Activated CD4-positive, alpha-beta T cell treated with anti-CD3 and anti-CD28 coated beads, Interleukin-2, amount 10 ng/mL, durations not matched to agents 24 days and 14 days (primary cell): ENCODE measurements around the gene MSI2. TPM values are rescaled to one million over a fixed set of nuclear protein-coding genes. Genes with fewer than 3 reads are reported as not detected.

ENCODE experiments used
- DNase-seq: peaks from one replicate; pipeline ENCODE4 v3.0.0; 2022
- H3K27ac Mint-ChIP-seq: one replicate; pipeline ENCODE4 v1.8.0; 2022; ENCODE audit warnings: mild to moderate bottlenecking, mixed read lengths
- H3K27me3 Mint-ChIP-seq: one replicate; pipeline ENCODE4 v1.8.0; 2022; ENCODE audit warnings: mixed read lengths
- H3K36me3 Mint-ChIP-seq: one replicate; pipeline ENCODE4 v1.8.0; 2022; ENCODE audit warnings: low read depth, mild to moderate bottlenecking, mixed read lengths
- H3K4me1 Mint-ChIP-seq: one replicate; pipeline ENCODE4 v1.8.0; 2021; ENCODE audit warnings: mixed read lengths
- H3K4me3 Mint-ChIP-seq: one replicate; pipeline ENCODE4 v1.8.0; 2022; ENCODE audit warnings: mild to moderate bottlenecking, moderate library complexity, mixed read lengths
- H3K9me3 Mint-ChIP-seq: one replicate; pipeline ENCODE4 v1.8.0; 2021; ENCODE audit warnings: mixed read lengths
- intact Hi-C: fragments of 100-400 bp; cut with micrococcal nuclease; formaldehyde crosslinking; loops from one replicate; pipeline ENCODE4 v1.15.1; 2023
- total RNA-seq: library from RNA; stranded (reverse); gene quantifications from 2 replicates; pipeline ENCODE4 v1.2.3, GENCODE V29; 2022

MSI2 gene
- total RNA-seq, 1 donor from 2014 or later: 172 TPM

DNA sequence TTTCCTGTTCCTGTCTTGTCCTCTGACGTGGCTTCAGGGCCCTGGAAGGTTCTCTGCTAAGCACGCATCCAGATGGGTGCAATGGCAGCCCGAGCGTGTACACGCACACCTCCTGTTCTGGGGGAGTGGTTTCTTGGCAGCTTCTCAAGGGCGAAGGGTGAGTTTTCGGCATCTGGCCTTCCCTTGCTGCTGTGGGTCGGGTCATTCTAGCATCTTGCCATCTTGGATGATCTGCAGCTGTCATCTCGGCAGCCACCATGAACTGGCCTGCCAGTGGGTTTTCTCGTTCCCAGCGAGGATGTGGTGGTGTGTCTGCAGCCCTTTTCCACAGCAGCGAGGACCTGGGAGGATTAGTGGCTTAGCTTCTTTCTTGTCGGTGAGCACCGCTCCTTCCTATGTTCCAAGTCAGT is 10.6 kb downstream of the MSI2 start:
- no peak for DNase-seq
- H3K4me3 Mint-ChIP-seq: no peak overlapping the region

DNA sequence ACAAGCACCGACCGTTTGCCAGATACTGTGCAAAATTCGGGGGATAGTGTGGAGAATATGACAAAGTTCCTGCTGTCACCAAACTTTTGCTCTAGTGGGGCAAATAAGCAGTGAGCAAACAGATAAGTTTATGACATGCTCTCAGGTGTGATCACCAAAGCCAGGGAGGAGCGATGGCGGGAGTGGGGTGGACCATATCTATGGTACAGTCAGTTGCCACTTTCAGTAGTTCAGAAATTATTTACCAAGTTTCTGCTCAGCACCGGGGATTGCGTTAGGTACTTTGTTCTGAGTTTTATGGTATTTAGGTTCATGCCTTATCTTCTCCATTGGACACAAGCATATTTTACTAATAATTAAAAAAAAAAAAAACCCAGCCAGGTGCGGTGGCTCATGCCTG is 11.9 kb downstream of the MSI2 start:
- Mint-ChIP-seq H3K27me3 (no peaks in the 10 kb centered on the region), H3K27ac (no peak overlapping the region), H3K36me3 (peaks cover 85% of the 10 kb centered on the region), H3K4me1 (peaks cover 54% of the 10 kb centered on the region), H3K9me3 (no peaks in the 10 kb centered on the region), H3K4me3 (no peak overlapping the region)
- DNase-seq: no peak
- intact Hi-C loops: no loop called here

More for the DNA sequence above, 10.6 kb downstream of the MSI2 start:
- H3K27ac Mint-ChIP-seq: no peak overlapping the region
- no peaks in the 10 kb centered on the region for H3K27me3 Mint-ChIP-seq
- intact Hi-C loops: no loop called here
- peaks cover 60% of the 10 kb centered on the region for H3K4me1 Mint-ChIP-seq
- peaks cover 87% of the 10 kb centered on the region for H3K36me3 Mint-ChIP-seq
- H3K9me3 Mint-ChIP-seq: no peaks in the 10 kb centered on the region

DNA sequence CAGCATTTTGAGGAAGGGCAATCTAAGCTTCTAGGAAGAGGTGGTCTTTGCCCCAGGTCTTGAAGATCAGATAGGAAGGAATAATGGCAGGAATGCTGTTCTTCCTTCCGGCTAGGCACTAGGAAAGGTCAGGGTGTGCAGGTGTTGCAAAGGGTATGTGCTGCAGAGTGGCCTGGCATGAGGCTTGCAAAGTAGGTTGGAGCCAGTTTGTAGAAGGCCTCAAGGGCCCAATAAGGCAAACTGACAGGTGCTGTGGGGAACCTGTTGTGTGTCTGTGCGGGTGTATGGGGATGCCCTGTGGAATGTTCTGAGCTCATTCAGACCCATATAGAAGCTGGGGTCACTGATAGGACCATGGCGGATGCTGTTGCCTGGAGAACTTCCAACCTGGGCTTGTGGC is 12.7 kb downstream of the MSI2 start:
- intact Hi-C loops: no loop called here
- Mint-ChIP-seq H3K4me1 (peaks cover 49% of the 10 kb centered on the region), H3K9me3 (no peaks in the 10 kb centered on the region), H3K27ac (no peak overlapping the region), H3K36me3 (peaks cover 82% of the 10 kb centered on the region), H3K4me3 (no peak overlapping the region), H3K27me3 (no peaks in the 10 kb centered on the region)
- DNase-seq: no peak

DNA sequence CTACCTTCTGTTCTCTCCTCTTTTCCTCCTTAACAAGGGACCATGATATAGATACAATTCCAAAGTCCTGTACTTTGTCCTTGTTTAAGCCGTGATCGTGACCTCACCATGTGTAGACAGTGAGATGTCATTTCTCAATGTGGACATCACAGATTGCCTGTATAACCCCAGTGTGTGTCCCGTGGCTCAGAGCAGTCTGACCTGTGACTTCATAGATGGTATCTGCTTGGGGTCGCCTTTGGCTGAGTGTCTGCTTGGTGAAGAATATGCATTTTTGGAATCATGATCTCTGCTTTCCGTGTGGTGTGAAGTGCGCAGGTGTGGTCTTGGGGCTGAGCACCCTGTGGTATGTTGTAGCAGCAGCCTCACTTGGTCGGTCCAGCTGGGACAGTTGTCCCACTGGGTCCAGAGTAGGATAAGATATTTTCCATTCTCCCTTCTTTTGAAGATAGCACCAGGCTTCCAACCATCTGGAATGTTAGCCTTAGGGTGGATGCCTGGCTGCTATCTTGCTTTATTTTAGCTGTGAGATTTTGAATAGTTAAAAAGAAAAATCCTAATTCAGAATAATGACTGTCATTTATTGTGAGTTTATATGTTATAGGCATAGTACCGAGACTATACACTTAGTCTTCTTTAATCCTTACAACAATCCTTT is 13.4 kb downstream of the MSI2 start:
- no peaks in the 10 kb centered on the region for H3K9me3 Mint-ChIP-seq
- no peaks in the 10 kb centered on the region for H3K27me3 Mint-ChIP-seq
- intact Hi-C loops: no loop called here
- peaks cover 55% of the 10 kb centered on the region for H3K4me1 Mint-ChIP-seq
- DNase-seq: no peak
- peaks cover 82% of the 10 kb centered on the region for H3K36me3 Mint-ChIP-seq
- H3K4me3 Mint-ChIP-seq: no peak overlapping the region
- no peak overlapping the region for H3K27ac Mint-ChIP-seq

DNA sequence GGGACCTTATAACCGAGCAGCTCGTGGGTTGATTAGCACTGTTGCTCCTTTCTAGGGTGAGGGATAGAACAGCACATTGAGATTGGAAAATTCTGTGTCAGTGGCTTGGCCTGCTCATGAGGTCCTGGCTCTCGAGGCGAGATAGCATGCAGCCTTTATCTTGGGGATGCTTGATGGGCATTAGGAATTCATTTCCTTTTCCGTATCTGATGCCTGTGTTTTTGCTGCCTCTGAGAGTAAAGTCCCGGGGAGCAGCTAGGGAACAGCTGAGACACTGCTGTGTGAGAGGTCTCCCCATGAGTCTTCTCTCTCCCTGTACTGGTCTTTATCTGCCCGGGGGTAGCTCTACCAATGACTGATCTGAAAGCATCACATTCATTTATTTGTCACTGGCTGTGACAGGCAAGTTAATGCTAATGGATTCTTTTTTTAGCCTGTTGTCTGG is 14.5 kb downstream of the MSI2 start:
- no peak overlapping the region for H3K4me3 Mint-ChIP-seq
- DNase-seq: no peak
- H3K4me1 Mint-ChIP-seq: peaks cover 59% of the 10 kb centered on the region
- peaks cover 79% of the 10 kb centered on the region for H3K36me3 Mint-ChIP-seq
- intact Hi-C loops: no loop called here
- H3K27me3 Mint-ChIP-seq: no peaks in the 10 kb centered on the region
- H3K27ac Mint-ChIP-seq: no peak overlapping the region
- H3K9me3 Mint-ChIP-seq: no peaks in the 10 kb centered on the region

DNA sequence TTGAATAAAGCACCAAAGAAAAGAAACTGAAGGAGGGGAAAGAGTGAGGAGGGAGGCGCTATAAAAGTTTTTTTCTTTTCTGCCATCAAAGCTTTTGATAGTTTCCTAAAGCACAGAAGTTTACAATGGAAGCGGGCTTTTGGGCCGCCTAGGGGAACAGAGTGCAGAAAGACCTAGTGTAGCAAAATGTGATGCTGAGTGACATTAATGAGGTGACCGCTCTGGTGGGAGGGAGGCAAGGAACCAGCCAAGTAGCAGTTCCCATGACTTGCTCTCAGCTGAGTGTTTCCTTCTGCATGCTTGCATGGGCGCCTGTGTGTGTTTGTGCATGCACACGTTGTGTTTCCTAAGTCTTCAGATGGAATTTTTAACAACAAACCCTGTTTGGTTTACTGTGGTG is 15.5 kb downstream of the MSI2 start:
- Mint-ChIP-seq H3K27me3 (no peaks in the 10 kb centered on the region), H3K27ac (no peak overlapping the region), H3K36me3 (peaks cover 78% of the 10 kb centered on the region), H3K9me3 (no peaks in the 10 kb centered on the region), H3K4me3 (no peak overlapping the region), H3K4me1 (peaks cover 65% of the 10 kb centered on the region)
- intact Hi-C loops: no loop called here
- no peak for DNase-seq

- H3K4me1 Mint-ChIP-seq: peaks cover 72% of the 10 kb centered on the region
- H3K27me3 Mint-ChIP-seq: no peaks in the 10 kb centered on the region
- no peak overlapping the region for H3K4me3 Mint-ChIP-seq
- peaks cover 77% of the 10 kb centered on the region for H3K36me3 Mint-ChIP-seq
- no peak overlapping the region for H3K27ac Mint-ChIP-seq
- intact Hi-C loops: no loop called here
- no peak for DNase-seq
- no peaks in the 10 kb centered on the region for H3K9me3 Mint-ChIP-seq
Observed at GRCh38 chr17:57273490-57273889, 17.2 kb downstream of the MSI2 start.

DNA sequence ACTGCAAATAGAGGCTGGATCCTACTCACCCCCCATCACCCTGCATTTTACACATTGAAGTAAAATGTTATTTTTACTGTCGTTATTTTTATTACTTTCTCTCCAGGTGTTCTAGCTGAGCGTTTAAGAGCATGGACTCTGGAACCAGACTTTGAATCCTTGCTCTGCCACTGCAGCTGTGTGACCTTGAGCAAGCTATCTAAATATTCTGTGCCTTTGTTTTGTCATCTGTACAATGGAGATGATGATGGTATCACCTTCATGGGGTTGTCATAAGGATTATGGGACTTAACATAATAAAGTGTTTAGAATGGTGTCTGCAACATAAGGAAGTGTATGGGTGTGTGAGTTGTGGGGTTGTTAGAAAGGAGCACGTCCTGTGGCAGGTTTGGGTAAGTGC is 17.8 kb downstream of the MSI2 start:
- no peaks in the 10 kb centered on the region for H3K9me3 Mint-ChIP-seq
- peaks cover 78% of the 10 kb centered on the region for H3K36me3 Mint-ChIP-seq

DNA sequence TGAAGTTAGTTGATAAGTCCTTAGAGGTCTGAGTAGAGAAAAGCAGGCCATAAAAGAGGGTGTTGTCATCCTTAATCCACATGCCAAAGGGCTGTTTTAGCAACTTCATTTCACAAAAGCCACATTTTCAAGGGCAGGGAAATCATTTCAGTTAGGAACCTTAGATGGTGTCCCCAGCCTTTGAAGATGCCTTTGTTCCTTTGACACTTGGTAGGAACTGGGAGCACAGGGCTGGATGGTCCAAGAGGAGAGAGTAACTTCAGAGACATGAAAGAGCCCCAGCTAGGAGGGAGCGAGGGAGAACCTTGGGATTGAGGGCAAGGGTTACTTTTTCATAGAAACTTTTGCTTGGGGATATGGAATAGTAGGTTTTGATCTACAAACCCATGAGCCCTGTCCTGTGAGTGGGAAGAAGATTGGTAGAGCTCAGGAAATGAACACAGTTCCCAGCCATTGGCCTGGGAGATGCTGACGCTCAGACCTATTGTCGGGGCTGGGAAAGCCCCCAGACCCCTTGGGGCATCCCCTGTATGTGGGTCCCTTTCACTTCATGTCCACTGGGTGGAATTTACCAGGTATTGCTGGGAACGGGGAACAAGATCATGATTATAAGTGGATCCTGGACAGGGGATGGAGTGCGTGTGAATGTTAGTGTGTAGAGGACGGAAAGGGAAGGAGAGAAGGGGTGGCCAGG is 18.9 kb downstream of the MSI2 start:
- H3K36me3 Mint-ChIP-seq: peaks cover 79% of the 10 kb centered on the region
- H3K4me1 Mint-ChIP-seq: peaks cover 74% of the 10 kb centered on the region
- no peaks in the 10 kb centered on the region for H3K27me3 Mint-ChIP-seq

More for the DNA sequence above, 17.8 kb downstream of the MSI2 start:
- intact Hi-C loops: no loop called here
- Mint-ChIP-seq H3K4me1 (peaks cover 73% of the 10 kb centered on the region), H3K4me3 (no peak overlapping the region), H3K27ac (no peak overlapping the region), H3K27me3 (no peaks in the 10 kb centered on the region)
- no peak for DNase-seq

GRCh38 chr17:57276621-57277020 is 20.3 kb downstream of the MSI2 start:
- Mint-ChIP-seq H3K27ac (peak overlapping the region; percentile 61), H3K9me3 (no peaks in the 10 kb centered on the region), H3K4me3 (peak overlapping the region; percentile 38), H3K36me3 (peaks cover 76% of the 10 kb centered on the region), H3K27me3 (no peaks in the 10 kb centered on the region), H3K4me1 (peaks cover 74% of the 10 kb centered on the region)
- intact Hi-C loops: no loop called here
- DNase-seq: no peak

More for the DNA sequence above, 18.9 kb downstream of the MSI2 start:
- Mint-ChIP-seq H3K27ac (peak overlapping the region; percentile 37), H3K9me3 (no peaks in the 10 kb centered on the region), H3K4me3 (no peak overlapping the region)
- intact Hi-C loops: no loop called here
- DNase-seq: no peak

GRCh38 chr17:57277923-57278604 is 21.7 kb downstream of the MSI2 start:
- peak overlapping the region; percentile 72 for H3K27ac Mint-ChIP-seq
- peak; percentile 68 for DNase-seq
- no peaks in the 10 kb centered on the region for H3K9me3 Mint-ChIP-seq
- no peaks in the 10 kb centered on the region for H3K27me3 Mint-ChIP-seq
- peaks cover 72% of the 10 kb centered on the region for H3K36me3 Mint-ChIP-seq
- H3K4me3 Mint-ChIP-seq: peak overlapping the region; percentile 29
- peaks cover 78% of the 10 kb centered on the region for H3K4me1 Mint-ChIP-seq
- intact Hi-C loops: no loop called here

GRCh38 chr17:57278740-57279387 is 22.5 kb downstream of the MSI2 start:
- H3K9me3 Mint-ChIP-seq: no peaks in the 10 kb centered on the region
- intact Hi-C loops: no loop called here
- peaks cover 73% of the 10 kb centered on the region for H3K36me3 Mint-ChIP-seq
- no peak overlapping the region for H3K4me3 Mint-ChIP-seq
- DNase-seq: no peak
- peaks cover 84% of the 10 kb centered on the region for H3K4me1 Mint-ChIP-seq
- H3K27ac Mint-ChIP-seq: no peak overlapping the region
- H3K27me3 Mint-ChIP-seq: no peaks in the 10 kb centered on the region

DNA sequence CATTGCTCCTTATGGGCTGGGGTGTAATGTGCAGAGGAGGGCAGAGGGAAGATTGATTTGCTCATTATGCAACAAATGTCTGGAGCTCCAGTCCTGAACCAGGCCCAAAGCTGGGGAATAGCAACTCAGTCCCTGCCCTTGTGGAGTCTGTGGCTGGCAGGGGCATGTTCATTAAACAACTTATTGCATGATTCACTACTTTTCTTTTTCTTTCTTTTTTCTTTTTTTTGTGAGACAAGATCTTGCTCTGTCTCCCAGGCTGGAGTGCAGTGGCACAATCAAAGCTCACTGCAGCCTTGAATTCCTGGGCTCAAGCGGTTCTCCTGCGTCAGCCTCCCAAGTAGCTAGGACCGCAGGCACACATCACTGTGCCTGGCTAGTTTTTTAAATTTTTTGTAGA is 23.1 kb downstream of the MSI2 start:
- Mint-ChIP-seq H3K27me3 (no peaks in the 10 kb centered on the region), H3K36me3 (peaks cover 70% of the 10 kb centered on the region), H3K9me3 (no peaks in the 10 kb centered on the region), H3K4me1 (peaks cover 86% of the 10 kb centered on the region), H3K27ac (no peak overlapping the region), H3K4me3 (no peak overlapping the region)
- DNase-seq: no peak
- intact Hi-C loops: no loop called here

- intact Hi-C loops: loop anchor here (5.0 kb wide), 1 partner anchor 180 kb away; no protein-coding TSS in a partner anchor
- peak overlapping the region; percentile 80 for H3K27ac Mint-ChIP-seq
Observed at GRCh38 chr17:57281887-57282286, 25.6 kb downstream of the MSI2 start.

More at GRCh38 chr17:57281887-57282286, 25.6 kb downstream of the MSI2 start:
- peaks cover 64% of the 10 kb centered on the region for H3K36me3 Mint-ChIP-seq
- H3K9me3 Mint-ChIP-seq: no peaks in the 10 kb centered on the region
- H3K27me3 Mint-ChIP-seq: no peaks in the 10 kb centered on the region
- peaks cover 88% of the 10 kb centered on the region for H3K4me1 Mint-ChIP-seq
- peak; percentile 82 for DNase-seq
- peak overlapping the region; percentile 69 for H3K4me3 Mint-ChIP-seq
